GM19438 (cell line): ENCODE measurements around the gene TPRG1.

Experiments used
- ATAC-seq: cut with Tn5 transposase; IDR thresholded peaks from one replicate; pipeline ENCODE4 v1.9.1; 2021; ENCODE audit warnings: low read depth; ENCODE audit not compliant: unreplicated experiment

TPRG1 gene

GRCh38 chr3:189349772-189350171, 178.0 kb downstream of the TPRG1 start:
- no peak for ATAC-seq

GRCh38 chr3:189353318-189353965, 181.7 kb downstream of the TPRG1 start:
- no peak for ATAC-seq

- no peak for ATAC-seq
Measured at GRCh38 chr3:189353988-189354889, 182.5 kb downstream of the TPRG1 start.

GRCh38 chr3:189355115-189355480, 183.3 kb downstream of the TPRG1 start:
- ATAC-seq: no peak

GRCh38 chr3:189355481-189356201, 183.9 kb downstream of the TPRG1 start:
- no peak for ATAC-seq

- no peak for ATAC-seq
Measured at GRCh38 chr3:189360291-189360690, 188.5 kb downstream of the TPRG1 start.

- ATAC-seq: no peak
Measured at GRCh38 chr3:189361103-189361835, 189.5 kb downstream of the TPRG1 start.

- no peak for ATAC-seq
Measured at GRCh38 chr3:189363590-189364255, 192.0 kb downstream of the TPRG1 start.

- no peak for ATAC-seq
Measured at GRCh38 chr3:189365609-189366564, 194.1 kb downstream of the TPRG1 start.

- no peak for ATAC-seq
Measured at GRCh38 chr3:189368384-189368783, 196.6 kb downstream of the TPRG1 start.

- ATAC-seq: no peak
Measured at GRCh38 chr3:189369636-189370035, 197.9 kb downstream of the TPRG1 start.

GRCh38 chr3:189372243-189372642, 200.5 kb downstream of the TPRG1 start:
- ATAC-seq: no peak
